ENCODE results near the gene ABCC6. TPM values are rescaled to one million over a fixed set of nuclear protein-coding genes. Genes with fewer than 3 reads are reported as not detected.
"Not testable (repeated sequence)": the region's sequence is repeated elsewhere in the genome, so short reads cannot be mapped to it uniquely, and the experiment has no call there.

Gene ABCC6
- total and polyA plus RNA-seq, 10 of the 15 experiments (the other 5 are each of a cell fraction or from before 2014, with no cell fraction given), result 0.05 to 0.13 (median 0.06) TPM; not detected in 5

DNA sequence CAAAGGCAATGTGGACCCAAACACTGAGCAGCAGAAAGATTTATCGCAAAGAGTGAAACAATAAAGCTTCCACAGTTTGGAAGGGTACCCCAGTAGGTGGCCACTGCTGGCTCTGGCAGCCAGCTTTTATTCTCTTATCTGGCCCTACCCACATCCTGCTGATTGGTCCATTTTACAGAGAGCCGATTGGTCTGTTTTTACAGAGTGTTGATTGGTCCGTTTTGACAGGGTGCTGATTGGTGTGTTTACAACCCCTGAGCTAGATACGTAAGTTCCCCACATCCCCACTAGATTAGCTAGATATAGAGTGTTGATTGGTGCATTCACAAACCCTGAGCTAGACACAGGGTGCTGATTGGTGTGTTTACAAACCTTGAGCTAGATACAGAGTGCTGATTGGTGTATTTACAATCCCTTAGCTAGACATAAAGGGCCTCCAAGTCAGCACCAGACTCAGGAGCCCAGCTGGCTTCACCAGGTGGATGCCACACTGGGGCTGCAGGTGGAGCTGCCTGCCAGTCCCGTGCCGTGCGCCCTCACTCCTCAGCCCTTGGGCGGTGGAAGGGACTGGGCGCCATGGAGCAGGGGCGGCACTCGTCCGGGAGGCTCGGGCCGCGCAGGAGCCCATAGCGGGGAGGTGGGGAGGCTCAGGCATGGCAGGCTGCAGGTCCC, 119.0 kb downstream of the ABCC6 start:
- FAIRE-seq; BruUV-seq (replicated peaks); H3K79me2 ChIP-seq (ENCODE audit: control insufficient read depth, insufficient read depth, low read length); H2AFZ ChIP-seq (ENCODE audit: control insufficient read depth, low read depth, low read length); DNase-seq (ENCODE audit: low read depth, low spot score); H3K9ac ChIP-seq (ENCODE audit: control insufficient read depth, insufficient read depth, low read length); H3K4me3 ChIP-seq; RAD21 ChIA-PET (ENCODE audit: unreplicated experiment); in situ Hi-C loops (cut with MboI); H3K27ac ChIP-seq (ENCODE audit: control insufficient read depth, insufficient read depth); H3K27me3 ChIP-seq (replicated peaks in 1 of 2; ENCODE audit: control insufficient read depth in 2 of 2, insufficient read depth in 2 of 2, low read length in 1 of 2); H3K9me3 ChIP-seq (replicated peaks; ENCODE audit: control insufficient read depth, insufficient read depth, low read length); ATAC-seq; intact Hi-C loops (cut with micrococcal nuclease; ENCODE audit: unreplicated experiment); H3K4me2 ChIP-seq (ENCODE audit: control insufficient read depth, insufficient read depth); H4K20me1 ChIP-seq (ENCODE audit: control insufficient read depth, insufficient read depth); SMC1A ChIA-PET (ENCODE audit: uncharacterized antibody, unreplicated experiment); H3K4me1 ChIP-seq (ENCODE audit: control insufficient read depth, insufficient read depth, low read length): not testable (repeated sequence)
- ChIA-PET POLR2A (interaction anchor here (0.6 kb wide), 2 partner anchors 14 to 51 kb away, joined by 3 to 4 read pairs; no protein-coding TSS in a partner anchor), CTCF (interaction anchor here (0.9 kb wide), 1 partner anchor 230 kb away, joined by 3 read pairs; no protein-coding TSS in a partner anchor)
- 98% methylated on average over 16 of the region's 16 CpGs for WGBS (ENCODE audit: insufficient coverage, insufficient replicate concordance, low lambda C conversion rate, missing lambda C conversion rate)
- TF ChIP-seq NFYB (IDR thresholded peaks at IDR 0.05; ENCODE audit: insufficient read depth, low read depth, low read length), result peak; percentile 51; the same call in 1 of the 2 replicates
- peaks cover 18 to 34% of the 10 kb centered on the region in 2 experiments for H3K36me3 ChIP-seq (ENCODE audit: control insufficient read depth in 2 of 2, insufficient read depth in 2 of 2, low read length in 1 of 2)

GRCh38 chr16:16102738-16103137, 120.6 kb downstream of the ABCC6 start:
- Histone ChIP-seq H3K79me2 (ENCODE audit: control insufficient read depth, insufficient read depth, low read length) (no peaks in the 10 kb centered on the region), H3K4me1 (ENCODE audit: control insufficient read depth, insufficient read depth, low read length) (no peaks in the 10 kb centered on the region), H4K20me1 (ENCODE audit: control insufficient read depth, insufficient read depth) (no peaks in the 10 kb centered on the region), H3K27me3 (replicated peaks in 1 of 2; ENCODE audit: control insufficient read depth in 2 of 2, insufficient read depth in 2 of 2, low read length in 1 of 2) (no peaks in the 10 kb centered on the region), H3K9ac (ENCODE audit: control insufficient read depth, insufficient read depth, low read length) (no peak overlapping the region), H3K27ac (ENCODE audit: control insufficient read depth, insufficient read depth) (no peak overlapping the region), H3K4me2 (ENCODE audit: control insufficient read depth, insufficient read depth) (no peak overlapping the region), H3K36me3 (ENCODE audit: control insufficient read depth in 2 of 2, insufficient read depth in 2 of 2, low read length in 1 of 2) (peaks cover 25 to 36% of the 10 kb centered on the region in 2 experiments), H2AFZ (ENCODE audit: control insufficient read depth, low read depth, low read length) (no peak overlapping the region), H3K4me3 (no peak overlapping the region), H3K9me3 (replicated peaks; ENCODE audit: control insufficient read depth, insufficient read depth, low read length) (no peaks in the 10 kb centered on the region; the same call in 2 of the 3 replicates)
- intact Hi-C loops (cut with micrococcal nuclease; ENCODE audit: unreplicated experiment) (no loop called here), in situ Hi-C loops (cut with MboI) (no loop called here)
- RAD21 ChIA-PET (ENCODE audit: unreplicated experiment), result no interaction called here
- FAIRE-seq, result no peak
- no peak for ATAC-seq
- POLR2A ChIA-PET, result no interaction called here
- CTCF ChIA-PET, result no interaction called here
- TSS peak; percentile 37 for BruUV-seq (replicated peaks)
- no peak for DNase-seq (ENCODE audit: low read depth, low spot score)
- 94% methylated on average over 4 of the region's 4 CpGs for WGBS (ENCODE audit: insufficient coverage, insufficient replicate concordance, low lambda C conversion rate, missing lambda C conversion rate)
- SMC1A ChIA-PET (ENCODE audit: uncharacterized antibody, unreplicated experiment), result no interaction called here
- TF ChIP-seq, protein P1, sequence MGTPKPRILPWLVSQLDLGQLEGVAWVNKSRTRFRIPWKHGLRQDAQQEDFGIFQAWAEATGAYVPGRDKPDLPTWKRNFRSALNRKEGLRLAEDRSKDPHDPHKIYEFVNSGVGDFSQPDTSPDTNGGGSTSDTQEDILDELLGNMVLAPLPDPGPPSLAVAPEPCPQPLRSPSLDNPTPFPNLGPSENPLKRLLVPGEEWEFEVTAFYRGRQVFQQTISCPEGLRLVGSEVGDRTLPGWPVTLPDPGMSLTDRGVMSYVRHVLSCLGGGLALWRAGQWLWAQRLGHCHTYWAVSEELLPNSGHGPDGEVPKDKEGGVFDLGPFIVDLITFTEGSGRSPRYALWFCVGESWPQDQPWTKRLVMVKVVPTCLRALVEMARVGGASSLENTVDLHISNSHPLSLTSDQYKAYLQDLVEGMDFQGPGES (IDR thresholded peaks at IDR 0.05), result no peak
- TF ChIP-seq YY1 (IDR thresholded peaks at IDR 0.05; ENCODE audit: low read depth, low read length), result no peak
- no peak for TF ChIP-seq TCF12 (IDR thresholded peaks at IDR 0.05; ENCODE audit: low read depth, low read length)
- TF ChIP-seq, protein P2, sequence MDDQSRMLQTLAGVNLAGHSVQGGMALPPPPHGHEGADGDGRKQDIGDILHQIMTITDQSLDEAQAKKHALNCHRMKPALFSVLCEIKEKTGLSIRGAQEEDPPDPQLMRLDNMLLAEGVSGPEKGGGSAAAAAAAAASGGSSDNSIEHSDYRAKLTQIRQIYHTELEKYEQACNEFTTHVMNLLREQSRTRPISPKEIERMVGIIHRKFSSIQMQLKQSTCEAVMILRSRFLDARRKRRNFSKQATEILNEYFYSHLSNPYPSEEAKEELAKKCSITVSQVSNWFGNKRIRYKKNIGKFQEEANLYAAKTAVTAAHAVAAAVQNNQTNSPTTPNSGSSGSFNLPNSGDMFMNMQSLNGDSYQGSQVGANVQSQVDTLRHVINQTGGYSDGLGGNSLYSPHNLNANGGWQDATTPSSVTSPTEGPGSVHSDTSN (IDR thresholded peaks at IDR 0.05; ENCODE audit: insufficient replicate concordance, low read depth, low read length), result no peak
- TF ChIP-seq SIN3A (IDR thresholded peaks at IDR 0.05; ENCODE audit: low read depth, low read length), result no peak
- no peak for TF ChIP-seq SMAD5 (IDR thresholded peaks at IDR 0.05; ENCODE audit: low read depth)
- TF ChIP-seq PRDM15 (CRISPR knock-in tag; IDR thresholded peaks at IDR 0.05), result no peak
- no peak for TF ChIP-seq MXI1 (IDR thresholded peaks at IDR 0.05; ENCODE audit: low read depth, low read length)

Data from GM12878 (cell line).